AG04449 (cell line): ENCODE results near the gene FAM181B.
A peak's percentile ranks its signal among the peaks of the same experiment; 100 is the strongest.

ENCODE experiments used
- CTCF ChIA-PET: fragments of 350-600 bp; formaldehyde crosslinking; extraction: SDS; loops from one replicate; lab custom pipeline; 2021; ENCODE audit warnings: antibody characterized with exemption; lab: Yijun Ruan, JAX
- POLR2A ChIA-PET: fragments of 400-600, 350-600 bp; formaldehyde crosslinking; extraction: SDS; loops from one replicate; lab custom pipeline; 2020; ENCODE audit warnings: antibody characterized with exemption, inconsistent platforms; lab: Yijun Ruan, JAX
- DNase-seq: peaks from one replicate; pipeline ENCODE4 v3.0.0-alpha.2; 2010; ENCODE audit warnings: low read depth, low spot score
- H3K4me3 ChIP-seq: 2 replicates; pipeline ENCODE4 v1.5.1; 2011; ENCODE audit warnings: low read depth, mild to moderate bottlenecking, control low read depth, low read length
- TF ChIP-seq, protein P1 (sequence below): IDR thresholded peaks from one replicate; pipeline ENCODE4 v1.5.1; 2011; ENCODE audit warnings: mild to moderate bottlenecking, moderate library complexity, low read length, control low read depth, inconsistent platforms; ENCODE audit not compliant: insufficient read depth; ENCODE audit errors: missing control alignments

Gene FAM181B

DNA sequence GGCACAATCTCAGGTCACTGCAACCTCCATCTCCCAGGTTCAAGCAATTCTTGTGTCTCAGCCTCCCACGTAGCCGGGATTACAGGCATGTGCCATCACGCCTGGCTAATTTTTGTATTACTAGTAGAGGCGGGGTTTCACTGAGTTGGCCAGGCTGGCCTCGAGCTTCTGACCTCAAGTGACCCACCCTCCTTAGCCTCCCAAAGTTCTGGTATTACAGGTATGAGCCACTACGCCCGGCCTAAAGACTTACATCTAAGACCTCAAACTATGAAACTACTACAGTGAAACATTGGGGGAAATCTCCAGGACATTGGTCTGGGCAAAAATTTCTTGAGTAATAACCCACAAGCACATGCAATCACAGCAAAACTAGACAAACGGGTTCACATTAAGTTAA lies 13.8 kb upstream of the FAM181B start:
- no peak for DNase-seq
- no peak overlapping the region for H3K4me3 ChIP-seq
- CTCF ChIA-PET: no interaction called here
- POLR2A ChIA-PET: no interaction called here
- TF ChIP-seq, protein P1, sequence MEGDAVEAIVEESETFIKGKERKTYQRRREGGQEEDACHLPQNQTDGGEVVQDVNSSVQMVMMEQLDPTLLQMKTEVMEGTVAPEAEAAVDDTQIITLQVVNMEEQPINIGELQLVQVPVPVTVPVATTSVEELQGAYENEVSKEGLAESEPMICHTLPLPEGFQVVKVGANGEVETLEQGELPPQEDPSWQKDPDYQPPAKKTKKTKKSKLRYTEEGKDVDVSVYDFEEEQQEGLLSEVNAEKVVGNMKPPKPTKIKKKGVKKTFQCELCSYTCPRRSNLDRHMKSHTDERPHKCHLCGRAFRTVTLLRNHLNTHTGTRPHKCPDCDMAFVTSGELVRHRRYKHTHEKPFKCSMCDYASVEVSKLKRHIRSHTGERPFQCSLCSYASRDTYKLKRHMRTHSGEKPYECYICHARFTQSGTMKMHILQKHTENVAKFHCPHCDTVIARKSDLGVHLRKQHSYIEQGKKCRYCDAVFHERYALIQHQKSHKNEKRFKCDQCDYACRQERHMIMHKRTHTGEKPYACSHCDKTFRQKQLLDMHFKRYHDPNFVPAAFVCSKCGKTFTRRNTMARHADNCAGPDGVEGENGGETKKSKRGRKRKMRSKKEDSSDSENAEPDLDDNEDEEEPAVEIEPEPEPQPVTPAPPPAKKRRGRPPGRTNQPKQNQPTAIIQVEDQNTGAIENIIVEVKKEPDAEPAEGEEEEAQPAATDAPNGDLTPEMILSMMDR: no peak

DNA sequence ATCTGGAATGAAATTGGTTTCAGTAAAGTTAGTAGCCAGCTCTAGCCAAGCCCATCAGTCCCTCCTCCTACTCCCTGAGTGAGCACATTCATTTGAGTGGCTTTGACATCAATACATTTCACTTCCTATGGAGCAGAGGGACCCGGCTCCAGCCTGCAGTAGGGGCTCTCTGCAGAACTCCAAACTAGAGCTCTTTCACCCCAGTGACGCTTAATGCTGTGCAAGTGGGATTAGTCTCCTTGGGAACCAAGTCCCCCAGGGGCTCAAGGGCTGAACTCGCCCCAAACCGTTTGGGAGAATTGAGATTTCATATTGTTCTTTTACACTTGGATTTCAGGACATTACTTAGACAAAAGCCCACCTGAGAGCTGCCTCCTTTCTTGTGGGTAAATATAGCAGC lies 4.4 kb upstream of the FAM181B start:
- H3K4me3 ChIP-seq: no peak overlapping the region
- CTCF ChIA-PET: interaction anchor here (1.4 to 2.5 kb wide), 2 partner anchors 23 to 37 kb away, joined by 4 to 6 read pairs; no protein-coding TSS in a partner anchor
- TF ChIP-seq, protein P1: no peak
- no peak for DNase-seq
- POLR2A ChIA-PET: no interaction called here

DNA sequence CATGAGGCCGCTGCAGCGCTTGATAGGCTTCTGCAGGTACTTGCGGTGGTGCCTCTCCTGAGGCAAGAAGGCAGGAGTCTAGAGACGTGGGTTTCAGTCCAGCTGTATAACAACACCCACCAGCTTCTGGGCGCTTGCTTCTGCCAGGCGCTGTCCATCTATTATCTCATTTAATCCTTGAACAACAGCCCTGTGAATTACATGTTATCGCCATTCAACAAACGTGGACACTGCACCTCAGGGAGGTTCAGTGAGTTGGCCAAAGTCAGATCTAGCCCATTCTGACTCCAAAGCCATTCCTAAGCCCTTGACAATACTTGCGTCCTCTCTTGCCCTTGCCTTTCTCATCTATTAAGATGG lies 436 bp upstream of the FAM181B start:
- no peak overlapping the region; the same call in none of the 2 replicates for H3K4me3 ChIP-seq
- TF ChIP-seq, protein P1: no peak
- ChIA-PET POLR2A (interaction anchor here (0.8 kb wide), 1 partner anchor 552 kb away, joined by 3 read pairs; the partner anchor contains the start of gene CCDC90B), CTCF (interaction anchor here (1.0 to 2.7 kb wide), 7 partner anchors 11 to 131 kb away, joined by 3 to 9 read pairs (median 4); no protein-coding TSS in a partner anchor)
- DNase-seq: no peak

DNA sequence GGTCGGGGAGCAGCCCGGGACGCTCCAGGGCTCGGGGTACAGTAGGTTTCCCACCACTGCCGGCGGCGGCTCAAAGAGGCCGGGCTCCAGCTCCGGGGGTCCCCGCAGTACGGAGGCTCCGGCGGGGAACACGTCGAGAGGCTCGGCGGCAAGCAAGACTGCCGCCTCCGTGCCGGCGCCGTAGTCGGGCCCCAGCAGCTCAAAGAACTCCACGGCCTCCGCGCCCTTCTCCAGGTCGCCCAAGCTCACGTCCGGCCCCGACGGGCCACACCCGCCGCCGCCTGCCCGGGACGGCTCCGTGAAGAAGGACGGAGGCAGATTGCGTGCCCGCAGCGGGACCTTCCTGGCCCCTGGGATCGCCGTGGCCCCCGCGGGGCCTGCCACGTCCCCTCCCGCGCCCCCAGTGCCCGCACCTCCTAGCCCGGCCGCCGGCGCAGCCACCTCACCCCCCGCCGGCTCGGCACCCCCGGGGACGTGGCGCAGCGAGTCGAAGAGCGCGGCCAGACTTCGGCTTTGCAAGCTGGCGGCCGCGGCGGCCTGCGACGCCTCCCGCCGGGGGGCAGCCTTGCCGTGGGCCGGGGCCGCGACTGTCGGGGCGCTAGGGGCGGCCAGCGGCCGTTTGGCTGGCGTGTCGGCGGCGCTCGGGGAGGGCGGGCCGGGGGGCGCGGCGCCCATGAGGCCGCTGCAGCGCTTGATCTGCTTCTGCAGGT lies 775 bp downstream of the FAM181B start:
- peak overlapping the region; percentile 49 for H3K4me3 ChIP-seq
- CTCF ChIA-PET: interaction anchor here (1.0 to 2.7 kb wide), 7 partner anchors 10 to 132 kb away, joined by 3 to 9 read pairs (median 4); no protein-coding TSS in a partner anchor
- POLR2A ChIA-PET: no interaction called here
- no peak for DNase-seq
- TF ChIP-seq, protein P1: no peak

DNA sequence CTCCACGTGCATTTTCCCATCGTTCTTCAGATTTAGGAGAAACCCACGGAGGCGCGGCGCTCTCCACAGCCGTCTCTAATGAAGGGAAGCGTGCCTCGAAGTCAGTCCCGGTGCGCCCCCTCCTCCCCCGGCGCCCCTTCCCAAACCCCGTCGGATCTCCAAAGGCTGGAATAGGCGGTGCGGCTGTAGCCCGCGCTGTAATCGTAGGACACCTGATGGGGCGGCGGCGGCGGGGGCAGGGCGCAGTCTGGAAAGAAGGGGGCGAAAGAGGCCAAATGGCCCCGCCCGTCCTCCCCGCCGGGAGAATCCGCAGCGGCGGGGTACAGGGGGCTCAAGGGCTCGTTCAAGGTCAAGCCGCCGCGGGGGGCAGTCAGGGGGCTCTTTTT lies 1.3 kb downstream of the FAM181B start:
- DNase-seq: no peak
- TF ChIP-seq, protein P1: no peak
- H3K4me3 ChIP-seq: no peak overlapping the region
- ChIA-PET POLR2A (no interaction called here), CTCF (interaction anchor here (0.6 to 2.7 kb wide), 4 partner anchors 9 to 44 kb away, joined by 3 to 9 read pairs (median 5); no protein-coding TSS in a partner anchor)

DNA sequence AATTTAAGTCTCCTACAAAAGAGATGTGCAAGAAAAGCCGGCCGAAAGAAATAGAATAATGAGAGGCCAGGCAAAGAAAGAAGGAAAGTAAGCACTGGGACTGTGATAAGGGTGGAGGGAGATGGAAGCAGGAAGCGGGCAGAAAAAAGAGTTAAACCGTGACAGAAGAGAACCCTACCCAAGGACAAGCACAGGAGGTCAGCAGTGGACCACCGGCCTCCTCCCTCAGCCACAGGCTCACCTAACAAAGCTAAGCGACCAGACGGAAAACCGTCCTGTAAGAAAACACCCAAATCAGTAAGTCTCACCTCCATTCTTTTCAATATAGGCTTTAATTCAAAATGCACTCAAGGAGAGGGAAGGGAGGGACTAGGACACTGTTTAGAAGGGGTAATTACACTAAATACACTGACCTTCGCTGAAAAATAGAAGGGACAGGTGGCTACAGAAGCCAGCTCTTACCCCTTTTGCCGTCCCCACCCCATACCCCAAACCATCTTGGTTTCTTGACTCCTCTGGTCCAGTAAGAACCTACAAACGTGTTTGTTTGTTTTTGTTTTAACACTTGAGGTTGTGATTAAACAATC lies 1.9 kb downstream of the FAM181B start:
- ChIA-PET POLR2A (no interaction called here), CTCF (interaction anchor here (0.6 to 2.7 kb wide), 4 partner anchors 14 to 136 kb away, joined by 3 to 9 read pairs (median 3); no protein-coding TSS in a partner anchor)
- TF ChIP-seq, protein P1: no peak
- no peak for DNase-seq
- H3K4me3 ChIP-seq: no peak overlapping the region
